Activated T-cell treated with anti-CD3 and anti-CD28 coated beads, Interleukin-2, amount 50 U/mL, for 72 hours (primary cell): ENCODE data around the gene S100PBP. TPM values are rescaled to one million over a fixed set of nuclear protein-coding genes. Genes with fewer than 3 reads are reported as not detected.
A peak's percentile ranks its signal among the peaks of the same experiment; 100 is the strongest.
"Not testable (repeated sequence)": the region's sequence is repeated elsewhere in the genome, so short reads cannot be mapped to it uniquely, and the experiment has no call there.

Experiments used
- ATAC-seq, 2 donors: fragments of 150-1000 bp; cut with Tn5 transposase; replicated peaks in 1 of 2; 2 replicates each; pipeline ENCODE4 v1.10.0; 2021; ENCODE audit warnings: moderate library complexity in 2 of 2, mild to moderate bottlenecking in 1 of 2
- DNase-seq, 2 donors: peaks; one replicate each; pipeline ENCODE4 v3.0.0; 2021 to 2022; ENCODE audit warnings: mixed read lengths in 1 of 2
- H3K27ac Mint-ChIP-seq: one replicate; pipeline ENCODE4 v1.8.0; 2022; ENCODE audit warnings: mild to moderate bottlenecking, moderate library complexity, mixed read lengths
- H3K27me3 Mint-ChIP-seq: one replicate; pipeline ENCODE4 v1.8.0; 2022; ENCODE audit warnings: low read depth, mixed read lengths
- H3K36me3 Mint-ChIP-seq, 2 donors: one replicate each; pipeline ENCODE4 v1.8.0; 2022; ENCODE audit warnings: mixed read lengths in 2 of 2, mild to moderate bottlenecking in 1 of 2; ENCODE audit not compliant: insufficient read depth in 2 of 2
- H3K4me1 Mint-ChIP-seq: one replicate; pipeline ENCODE4 v1.8.0; 2022; ENCODE audit warnings: low read depth, mixed read lengths
- H3K4me3 Mint-ChIP-seq, 2 donors: one replicate each; pipeline ENCODE4 v1.8.0; 2022; ENCODE audit warnings: mild to moderate bottlenecking in 2 of 2, mixed read lengths in 2 of 2, moderate library complexity in 2 of 2
- H3K9me3 Mint-ChIP-seq, 2 donors: one replicate each; pipeline ENCODE4 v1.8.0; 2022; ENCODE audit warnings: mixed read lengths in 2 of 2
- total RNA-seq, 2 donors: library from RNA; stranded (reverse); gene quantifications; one replicate each; pipeline ENCODE4 v1.2.3, GENCODE V29; 2022

S100PBP gene
- total RNA-seq, 2 donors from 2014 or later, result 45.5 to 52.9 TPM

DNA sequence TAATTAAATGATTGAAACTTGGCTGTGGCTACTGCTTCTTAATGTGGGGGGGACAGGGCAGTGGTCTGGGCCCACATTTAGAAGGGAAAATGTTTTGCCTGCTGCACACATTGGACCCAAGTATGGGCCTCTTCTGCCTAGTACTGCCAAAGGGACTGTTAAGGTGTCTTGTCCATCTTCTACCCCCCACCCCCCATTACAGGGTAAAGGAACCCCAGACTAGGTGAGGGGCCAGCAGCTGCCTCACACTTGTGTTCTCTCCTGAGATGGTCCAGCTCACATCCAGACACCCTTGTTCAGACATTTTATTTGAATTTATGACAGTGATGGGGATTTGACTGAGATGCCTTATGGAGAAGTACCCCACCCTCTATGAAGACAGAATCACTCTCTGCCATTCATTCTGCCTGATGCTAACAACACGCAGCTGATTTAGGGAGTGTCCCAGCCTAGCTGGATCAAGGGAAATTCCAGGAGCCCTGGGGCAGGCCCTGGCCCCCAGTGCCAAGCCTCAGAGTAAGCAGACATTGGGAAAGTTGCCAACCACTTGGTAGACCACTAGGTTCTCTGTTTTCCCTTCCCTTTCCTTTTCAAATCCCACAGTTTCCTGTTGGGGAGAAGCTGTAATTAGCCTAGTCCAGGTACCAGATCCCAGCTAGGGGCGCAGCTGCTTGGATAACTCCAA is 42.4 kb upstream of the S100PBP start:
- Mint-ChIP-seq H3K27ac (no peak overlapping the region), H3K4me1 (peaks cover 33% of the 10 kb centered on the region), H3K36me3 (peaks cover 1 to 17% of the 10 kb centered on the region in 2 donors), H3K9me3 (no peaks in the 10 kb centered on the region), H3K4me3 (no peak overlapping the region), H3K27me3 (no peaks in the 10 kb centered on the region)
- ATAC-seq, result no peak
- no peak for DNase-seq

- peaks cover 1 to 23% of the 10 kb centered on the region in 2 donors for H3K36me3 Mint-ChIP-seq
- no peaks in the 10 kb centered on the region for H3K27me3 Mint-ChIP-seq
- peaks cover 33% of the 10 kb centered on the region for H3K4me1 Mint-ChIP-seq
- DNase-seq (no peak), ATAC-seq (no peak)
- H3K4me3 Mint-ChIP-seq, result no peak overlapping the region
- no peaks in the 10 kb centered on the region for H3K9me3 Mint-ChIP-seq
- H3K27ac Mint-ChIP-seq, result no peak overlapping the region
Observed at GRCh38 chr1:32775640-32776337, 41.7 kb upstream of the S100PBP start.

GRCh38 chr1:32779242-32779641 is 38.2 kb upstream of the S100PBP start:
- no peaks in the 10 kb centered on the region for H3K9me3 Mint-ChIP-seq
- no peak for ATAC-seq
- no peak for DNase-seq
- H3K4me3 Mint-ChIP-seq, result no peak overlapping the region
- no peaks in the 10 kb centered on the region for H3K27me3 Mint-ChIP-seq
- peaks cover 23% of the 10 kb centered on the region for H3K4me1 Mint-ChIP-seq
- peaks cover 4 to 34% of the 10 kb centered on the region in 2 donors for H3K36me3 Mint-ChIP-seq
- H3K27ac Mint-ChIP-seq, result no peak overlapping the region

DNA sequence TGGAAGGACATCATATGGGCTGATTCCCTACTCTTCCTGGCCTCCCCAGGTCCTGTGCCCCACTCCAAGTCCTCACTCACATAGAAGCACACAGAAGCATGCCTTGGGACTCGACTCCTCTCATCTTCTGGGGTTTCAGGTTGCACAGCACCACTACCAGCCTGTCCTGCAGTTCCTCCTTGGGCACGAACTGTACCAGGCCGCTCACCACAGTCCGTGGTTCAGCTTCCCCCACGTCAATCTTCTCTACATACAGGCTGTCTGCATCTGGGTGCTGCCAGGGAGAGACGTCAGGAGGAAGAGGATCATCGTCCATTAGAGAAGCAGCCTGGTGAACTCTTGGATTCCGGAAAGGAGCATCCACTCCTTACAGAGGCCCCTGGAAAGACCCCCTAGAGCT is 37.4 kb upstream of the S100PBP start:
- DNase-seq, result no peak
- Mint-ChIP-seq H3K4me3 (no peak overlapping the region), H3K4me1 (peaks cover 19% of the 10 kb centered on the region), H3K27me3 (no peaks in the 10 kb centered on the region), H3K9me3 (no peaks in the 10 kb centered on the region), H3K27ac (no peak overlapping the region), H3K36me3 (peaks cover 8 to 37% of the 10 kb centered on the region in 2 donors)
- no peak for ATAC-seq

- Mint-ChIP-seq H3K27ac (no peak overlapping the region), H3K27me3 (no peaks in the 10 kb centered on the region), H3K36me3 (peaks cover 10 to 40% of the 10 kb centered on the region in 2 donors), H3K9me3 (no peaks in the 10 kb centered on the region), H3K4me3 (no peak overlapping the region), H3K4me1 (peaks cover 13% of the 10 kb centered on the region)
- ATAC-seq, result no peak
- no peak for DNase-seq
Observed at GRCh38 chr1:32780628-32781234, 36.7 kb upstream of the S100PBP start.

GRCh38 chr1:32782086-32782485 is 35.4 kb upstream of the S100PBP start:
- Mint-ChIP-seq H3K36me3 (peaks cover 10 to 40% of the 10 kb centered on the region in 2 donors), H3K27ac (no peak overlapping the region), H3K9me3 (no peaks in the 10 kb centered on the region), H3K27me3 (no peaks in the 10 kb centered on the region), H3K4me3 (no peak overlapping the region), H3K4me1 (peaks cover 5% of the 10 kb centered on the region)
- no peak for ATAC-seq
- no peak for DNase-seq

DNA sequence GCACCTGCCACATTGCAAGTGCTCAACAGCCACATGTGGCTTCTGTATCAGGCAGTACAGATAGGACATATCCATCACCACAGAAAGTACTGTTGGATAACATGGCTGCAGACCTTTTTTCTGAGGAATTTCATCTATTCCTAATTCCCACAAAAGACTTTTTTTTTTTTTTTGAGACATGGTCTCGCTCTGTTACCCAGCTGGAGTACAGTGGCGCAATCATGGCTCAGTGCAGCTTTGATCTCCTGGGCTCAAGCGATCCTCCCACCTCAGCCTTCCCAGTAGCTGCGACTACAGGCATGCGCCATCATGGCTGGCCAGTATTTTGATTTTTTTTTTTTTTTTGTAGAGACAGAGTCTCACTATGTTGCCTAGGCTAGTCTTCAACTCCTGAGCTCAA is 33.6 kb upstream of the S100PBP start:
- ATAC-seq, result no peak
- Mint-ChIP-seq H3K27ac (no peak overlapping the region), H3K4me1 (no peaks in the 10 kb centered on the region), H3K36me3 (peaks cover 10 to 39% of the 10 kb centered on the region in 2 donors), H3K4me3 (no peak overlapping the region), H3K9me3 (no peaks in the 10 kb centered on the region), H3K27me3 (no peaks in the 10 kb centered on the region)
- no peak for DNase-seq

GRCh38 chr1:32784817-32785216 is 32.6 kb upstream of the S100PBP start:
- Mint-ChIP-seq H3K27ac (no peak overlapping the region), H3K36me3 (peaks cover 10 to 38% of the 10 kb centered on the region in 2 donors), H3K4me1 (no peaks in the 10 kb centered on the region), H3K27me3 (no peaks in the 10 kb centered on the region), H3K4me3 (no peak overlapping the region), H3K9me3 (no peaks in the 10 kb centered on the region)
- no peak for ATAC-seq
- DNase-seq, result no peak

DNA sequence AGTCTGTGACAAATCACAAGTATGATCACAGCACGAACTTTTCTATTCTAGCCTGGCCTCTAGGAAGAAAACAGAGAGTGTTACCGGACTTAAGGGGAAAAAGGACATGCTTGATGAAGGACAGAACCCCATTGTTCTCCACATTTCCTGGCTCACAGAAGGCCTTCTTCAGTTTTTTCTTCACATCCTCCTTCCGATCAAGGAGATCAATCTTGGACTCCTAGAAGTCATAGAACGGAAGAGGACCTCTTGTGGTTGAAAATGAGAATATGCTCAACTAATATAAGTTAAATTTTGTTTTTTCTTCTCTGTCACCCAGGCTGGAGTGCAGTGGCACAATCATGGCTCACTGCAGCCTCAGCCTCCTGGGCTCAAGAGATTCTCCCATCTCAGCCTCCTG is 30.6 kb upstream of the S100PBP start:
- ATAC-seq (no peak), DNase-seq (no peak)
- Mint-ChIP-seq H3K9me3 (no peaks in the 10 kb centered on the region), H3K4me3 (no peak overlapping the region), H3K4me1 (peaks cover under 1% of the 10 kb centered on the region), H3K36me3 (peaks cover 10 to 39% of the 10 kb centered on the region in 2 donors), H3K27me3 (no peaks in the 10 kb centered on the region), H3K27ac (peak overlapping the region; percentile 77)

GRCh38 chr1:32789356-32789755 is 28.1 kb upstream of the S100PBP start:
- H3K27ac Mint-ChIP-seq, result not testable (repeated sequence)

GRCh38 chr1:32791881-32792280 is 25.6 kb upstream of the S100PBP start:
- DNase-seq (no peak), ATAC-seq (no peak)
- no peaks in the 10 kb centered on the region for H3K9me3 Mint-ChIP-seq
- H3K4me1 Mint-ChIP-seq, result peaks cover 11% of the 10 kb centered on the region
- no peaks in the 10 kb centered on the region for H3K27me3 Mint-ChIP-seq
- H3K27ac Mint-ChIP-seq, result peak overlapping the region; percentile 60
- peaks cover 13 to 42% of the 10 kb centered on the region in 2 donors for H3K36me3 Mint-ChIP-seq
- H3K4me3 Mint-ChIP-seq, result no peak overlapping the region

More at GRCh38 chr1:32789356-32789755, 28.1 kb upstream of the S100PBP start:
- Mint-ChIP-seq H3K36me3 (peaks cover 18 to 45% of the 10 kb centered on the region in 2 donors), H3K4me1 (peaks cover 11% of the 10 kb centered on the region)
- not testable (repeated sequence) for H3K9me3 Mint-ChIP-seq, DNase-seq, H3K4me3 Mint-ChIP-seq, H3K27me3 Mint-ChIP-seq
- peak in 1 of 2 donors; percentile 66 for ATAC-seq

DNA sequence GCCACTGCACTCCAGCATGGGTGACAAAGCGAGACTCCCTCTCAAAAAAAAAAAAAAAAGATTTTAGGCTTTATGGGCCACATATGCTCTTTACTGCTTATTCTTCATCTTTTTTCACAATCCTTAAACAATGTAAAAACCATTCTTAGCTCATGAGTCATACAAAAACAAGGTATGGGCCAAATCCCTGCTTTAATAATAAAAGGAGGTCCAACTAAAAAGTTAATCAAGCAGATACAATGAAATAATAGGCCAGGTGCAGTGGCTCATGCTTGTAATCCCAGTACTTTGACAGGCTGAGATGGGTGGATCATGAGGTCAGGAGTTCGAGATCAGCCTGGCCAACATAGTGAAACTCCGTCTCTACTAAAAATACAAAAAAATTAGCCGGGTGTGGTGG is 21.7 kb upstream of the S100PBP start:
- H3K4me1 Mint-ChIP-seq, result peaks cover 48% of the 10 kb centered on the region

DNA sequence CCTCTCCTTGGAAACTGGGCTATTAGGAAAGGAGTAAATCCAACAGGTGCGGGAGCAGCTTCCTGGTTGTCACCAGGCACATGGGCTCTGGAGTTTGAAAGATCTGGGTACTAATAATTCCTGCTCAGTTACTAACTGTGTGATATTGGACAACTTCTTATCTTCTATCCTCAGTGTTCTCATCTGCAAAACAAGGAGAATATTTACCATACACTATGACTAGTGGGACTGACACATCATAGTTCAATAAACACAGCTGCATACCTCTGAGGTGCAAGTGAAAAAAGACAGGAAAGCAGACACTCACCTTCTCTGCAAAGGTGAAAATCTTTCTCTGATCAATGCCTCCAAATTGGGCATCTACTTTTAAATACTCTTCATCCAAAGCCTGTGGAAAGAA is 20.0 kb upstream of the S100PBP start:
- Mint-ChIP-seq H3K27me3 (no peaks in the 10 kb centered on the region), H3K4me1 (peaks cover 60% of the 10 kb centered on the region), H3K9me3 (no peaks in the 10 kb centered on the region), H3K27ac (no peak overlapping the region), H3K36me3 (peaks cover 13 to 57% of the 10 kb centered on the region in 2 donors), H3K4me3 (no peak overlapping the region)
- DNase-seq, result no peak
- no peak for ATAC-seq

More for the DNA sequence above, 21.7 kb upstream of the S100PBP start:
- H3K4me3 Mint-ChIP-seq, ATAC-seq, DNase-seq, H3K9me3 Mint-ChIP-seq, H3K27me3 Mint-ChIP-seq, H3K27ac Mint-ChIP-seq: not testable (repeated sequence)
- peaks cover 15 to 61% of the 10 kb centered on the region in 2 donors for H3K36me3 Mint-ChIP-seq
